GM19372 (cell line): Measurements from ENCODE around the gene DCUN1D5.

Experiments
- ATAC-seq: cut with Tn5 transposase; IDR thresholded peaks from one replicate; pipeline ENCODE4 v1.9.1; 2021; ENCODE audit warnings: mild to moderate bottlenecking, low read depth, moderate library complexity; ENCODE audit not compliant: unreplicated experiment

The DCUN1D5 gene

GRCh38 chr11:103091801-103092524, at the start of gene DCUN1D5:
Gene DCUN1D5, minus strand, starts transcription at chr11:103092160. Its CDS starts 288 bp downstream, at chr11:103091872.
- ATAC-seq = peak; percentile 99

GRCh38 chr11:103125462-103125861, 33.5 kb upstream of the DCUN1D5 start:
- ATAC-seq = no peak

- no peak for ATAC-seq
Measured at GRCh38 chr11:103114836-103115235, 22.9 kb upstream of the DCUN1D5 start.

GRCh38 chr11:103112364-103112763, 20.4 kb upstream of the DCUN1D5 start:
- no peak for ATAC-seq

GRCh38 chr11:103111400-103111799, 19.4 kb upstream of the DCUN1D5 start:
- ATAC-seq = no peak

- ATAC-seq = no peak
Measured at GRCh38 chr11:103110391-103110790, 18.4 kb upstream of the DCUN1D5 start.

GRCh38 chr11:103109818-103110388, 17.9 kb upstream of the DCUN1D5 start:
- no peak for ATAC-seq

GRCh38 chr11:103108933-103109817, 17.2 kb upstream of the DCUN1D5 start, which contains the start of gene DYNC2H1:
Gene DYNC2H1, plus strand, starts transcription at chr11:103109426. Its CDS starts 149 bp downstream, at chr11:103109575.
- peak; percentile 99 for ATAC-seq

- ATAC-seq = no peak
Measured at GRCh38 chr11:103097279-103097678, 5.3 kb upstream of the DCUN1D5 start.

GRCh38 chr11:103091064-103091800, 728 bp downstream of the DCUN1D5 start:
- ATAC-seq = peak; percentile 39

GRCh38 chr11:103086461-103086860, 5.5 kb downstream of the DCUN1D5 start:
- no peak for ATAC-seq

GRCh38 chr11:103085758-103086365, 6.1 kb downstream of the DCUN1D5 start:
- ATAC-seq = no peak

GRCh38 chr11:103079833-103080232, 12.1 kb downstream of the DCUN1D5 start:
- no peak for ATAC-seq

- ATAC-seq = no peak
Measured at GRCh38 chr11:103078710-103079109, 13.2 kb downstream of the DCUN1D5 start.

GRCh38 chr11:103077554-103077953, 14.4 kb downstream of the DCUN1D5 start:
- no peak for ATAC-seq

GRCh38 chr11:103076361-103076760, 15.6 kb downstream of the DCUN1D5 start:
- no peak for ATAC-seq

- no peak for ATAC-seq
Measured at GRCh38 chr11:103071008-103071407, 21.0 kb downstream of the DCUN1D5 start.

GRCh38 chr11:103070142-103070541, 21.8 kb downstream of the DCUN1D5 start:
- peak; percentile 69 for ATAC-seq

GRCh38 chr11:103069367-103069766, 22.6 kb downstream of the DCUN1D5 start:
- ATAC-seq = no peak

- ATAC-seq = no peak
Measured at GRCh38 chr11:103067118-103067517, 24.8 kb downstream of the DCUN1D5 start.
